ENCODE measurements around the gene PTPRH.

DNA sequence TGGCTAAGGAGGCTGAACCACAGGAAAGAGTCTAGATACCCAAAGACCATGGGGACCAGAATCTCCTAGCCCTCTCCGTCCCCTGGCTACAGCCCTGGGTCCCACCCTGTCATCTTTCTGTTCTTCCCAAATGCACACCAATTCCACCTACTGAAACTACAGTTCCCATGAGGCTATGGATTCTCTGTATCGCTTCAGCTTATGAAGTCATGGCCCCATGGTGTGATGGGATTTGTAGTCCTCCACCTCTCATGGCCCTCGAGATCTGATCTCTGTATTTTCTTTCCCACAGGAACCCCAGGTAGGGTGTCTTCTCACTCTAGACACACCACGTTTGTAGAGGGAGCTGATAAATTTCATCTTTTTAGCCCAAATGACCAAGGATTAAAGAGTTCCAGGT, 11.8 kb downstream of the PTPRH start:
- no peak for TF ChIP-seq POLR2A (IDR thresholded peaks at IDR 0.05)
- TF ChIP-seq, protein P1, sequence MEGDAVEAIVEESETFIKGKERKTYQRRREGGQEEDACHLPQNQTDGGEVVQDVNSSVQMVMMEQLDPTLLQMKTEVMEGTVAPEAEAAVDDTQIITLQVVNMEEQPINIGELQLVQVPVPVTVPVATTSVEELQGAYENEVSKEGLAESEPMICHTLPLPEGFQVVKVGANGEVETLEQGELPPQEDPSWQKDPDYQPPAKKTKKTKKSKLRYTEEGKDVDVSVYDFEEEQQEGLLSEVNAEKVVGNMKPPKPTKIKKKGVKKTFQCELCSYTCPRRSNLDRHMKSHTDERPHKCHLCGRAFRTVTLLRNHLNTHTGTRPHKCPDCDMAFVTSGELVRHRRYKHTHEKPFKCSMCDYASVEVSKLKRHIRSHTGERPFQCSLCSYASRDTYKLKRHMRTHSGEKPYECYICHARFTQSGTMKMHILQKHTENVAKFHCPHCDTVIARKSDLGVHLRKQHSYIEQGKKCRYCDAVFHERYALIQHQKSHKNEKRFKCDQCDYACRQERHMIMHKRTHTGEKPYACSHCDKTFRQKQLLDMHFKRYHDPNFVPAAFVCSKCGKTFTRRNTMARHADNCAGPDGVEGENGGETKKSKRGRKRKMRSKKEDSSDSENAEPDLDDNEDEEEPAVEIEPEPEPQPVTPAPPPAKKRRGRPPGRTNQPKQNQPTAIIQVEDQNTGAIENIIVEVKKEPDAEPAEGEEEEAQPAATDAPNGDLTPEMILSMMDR (IDR thresholded peaks at IDR 0.05 in 8 of 11, conservative IDR thresholded peaks at IDR 0.05 in 3 of 11), result no peak

Measured in spleen (tissue), 7 donors.